GM12864 (cell line): Measurements from ENCODE around the gene CNKSR2.

ENCODE experiments used
- DNase-seq: peaks from one replicate; pipeline ENCODE4 v3.0.0-alpha.2; 2011; ENCODE audit warnings: low read depth
- H3K4me3 ChIP-seq: 2 replicates; pipeline ENCODE4 v1.5.1; 2011; ENCODE audit warnings: mild to moderate bottlenecking, low read depth, low read length, control low read depth
- CTCF ChIP-seq: IDR thresholded peaks from 2 replicates; pipeline ENCODE4 v1.5.1; 2011; ENCODE audit warnings: low read depth, mild to moderate bottlenecking, moderate library complexity, low read length, control low read depth, inconsistent platforms; ENCODE audit errors: missing control alignments

Gene CNKSR2

GRCh38 chrX:21655901-21656586, 281.8 kb downstream of the CNKSR2 start:
- H3K4me3 ChIP-seq = no peak overlapping the region; the same call in 1 of the 2 replicates
- no peak for DNase-seq
- no peak for TF ChIP-seq CTCF

GRCh38 chrX:21656587-21657317, 282.5 kb downstream of the CNKSR2 start:
- H3K4me3 ChIP-seq = no peak overlapping the region; the same call in 1 of the 2 replicates
- no peak for DNase-seq
- TF ChIP-seq CTCF = no peak

- no peak for DNase-seq
- no peak overlapping the region for H3K4me3 ChIP-seq
- TF ChIP-seq CTCF = no peak
These were observed 283.3 kb downstream of the CNKSR2 start for GRCh38 chrX:21657318-21658151.

- H3K4me3 ChIP-seq = no peak within 1 kb of the TSS
- DNase-seq = no peak
- no peak for TF ChIP-seq CTCF
These were observed 284.0 kb downstream of the CNKSR2 start, which contains the start of gene KLHL34 for GRCh38 chrX:21658152-21658737. Gene KLHL34 (minus strand): TSS chrX:21658330. CDS start chrX:21657788, 542 bp downstream.

- no peak for TF ChIP-seq CTCF
- no peak for DNase-seq
- no peak overlapping the region for H3K4me3 ChIP-seq
These were observed 284.5 kb downstream of the CNKSR2 start for GRCh38 chrX:21658746-21659145.

- no peak overlapping the region for H3K4me3 ChIP-seq
These were observed 285.1 kb downstream of the CNKSR2 start for GRCh38 chrX:21659320-21659719.

More at GRCh38 chrX:21659320-21659719, 285.1 kb downstream of the CNKSR2 start:
- no peak for DNase-seq
- no peak for TF ChIP-seq CTCF
